ENCODE results near the gene HSD17B8. TPM values are rescaled to one million over a fixed set of nuclear protein-coding genes. Genes with fewer than 3 reads are reported as not detected.

Gene HSD17B8
- polyA plus RNA-seq, 1 donor (not counting 4 experiments of a cell fraction or from before 2014, with no cell fraction given): 18.6 TPM

DNA sequence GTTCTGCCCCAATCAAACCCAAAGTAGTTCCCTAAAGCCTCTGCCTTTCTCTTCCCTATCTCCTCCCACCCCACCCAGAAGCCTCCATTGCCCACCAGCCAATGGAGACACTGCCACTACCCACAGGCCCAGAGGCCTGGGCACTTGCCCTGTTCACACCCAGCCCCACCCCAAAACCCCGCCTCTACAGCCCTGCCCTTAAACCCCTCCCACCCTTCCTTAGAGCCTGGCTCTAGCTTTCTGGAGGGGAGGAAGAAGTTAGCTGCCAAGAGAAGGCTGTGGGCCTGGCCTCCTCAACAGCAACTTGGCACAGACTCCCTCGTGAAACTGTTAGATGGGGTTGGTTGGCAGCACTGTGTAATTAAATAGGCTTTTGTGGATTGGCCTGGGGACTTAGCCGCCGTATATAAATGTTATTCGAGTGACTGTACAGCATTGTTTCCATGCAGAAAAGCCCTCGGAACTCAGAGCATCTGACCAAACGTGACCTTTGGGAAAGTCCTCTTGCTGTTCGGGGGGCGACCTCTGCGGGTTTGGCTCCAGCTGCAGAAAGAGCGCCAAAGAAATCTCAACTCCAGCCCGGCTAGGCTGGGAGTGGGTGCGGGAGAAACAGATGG is 43.6 kb upstream of the HSD17B8 start:
- DNase-seq (ENCODE audit: low read depth, low spot score) (peak; percentile 33), FAIRE-seq (no peak)
- Histone ChIP-seq H3K4me1 (ENCODE audit: control insufficient read depth, extremely low read depth, insufficient read depth, low read length) (peaks cover 11% of the 10 kb centered on the region), H3K36me3 (ENCODE audit: control insufficient read depth in 2 of 2, extremely low read depth in 1 of 2, insufficient read depth in 2 of 2, low read length in 2 of 2) (no peaks in the 10 kb centered on the region), H4K20me1 (ENCODE audit: control insufficient read depth, extremely low read depth, insufficient read depth, low read length) (no peaks in the 10 kb centered on the region), H3K27me3 (ENCODE audit: control insufficient read depth, extremely low read depth, insufficient read depth, low read length) (peaks cover 6% of the 10 kb centered on the region), H3K4me2 (ENCODE audit: control insufficient read depth, extremely low read depth, insufficient read depth, low read depth, low read length) (peak overlapping the region; percentile 72), H3K4me3 (ENCODE audit: control insufficient read depth in 2 of 3, extremely low read depth in 1 of 3, insufficient read depth in 2 of 3, low read depth in 1 of 3, low read length in 3 of 3) (no peak overlapping the region), H3K9me3 (ENCODE audit: control insufficient read depth, low read depth, low read length) (no peaks in the 10 kb centered on the region), H3K9ac (ENCODE audit: control insufficient read depth, extremely low read depth, insufficient read depth, low read length) (no peak overlapping the region), H3K27ac (ENCODE audit: control insufficient read depth, insufficient read depth, low read length) (no peak overlapping the region), H2AFZ (ENCODE audit: control insufficient read depth, low read length) (no peak overlapping the region), H3K9me1 (ENCODE audit: control insufficient read depth, extremely low read depth, insufficient read depth, low read length) (no peaks in the 10 kb centered on the region), H3K79me2 (ENCODE audit: control insufficient read depth, insufficient read depth, low read length) (no peaks in the 10 kb centered on the region)
- TF ChIP-seq, protein P1, sequence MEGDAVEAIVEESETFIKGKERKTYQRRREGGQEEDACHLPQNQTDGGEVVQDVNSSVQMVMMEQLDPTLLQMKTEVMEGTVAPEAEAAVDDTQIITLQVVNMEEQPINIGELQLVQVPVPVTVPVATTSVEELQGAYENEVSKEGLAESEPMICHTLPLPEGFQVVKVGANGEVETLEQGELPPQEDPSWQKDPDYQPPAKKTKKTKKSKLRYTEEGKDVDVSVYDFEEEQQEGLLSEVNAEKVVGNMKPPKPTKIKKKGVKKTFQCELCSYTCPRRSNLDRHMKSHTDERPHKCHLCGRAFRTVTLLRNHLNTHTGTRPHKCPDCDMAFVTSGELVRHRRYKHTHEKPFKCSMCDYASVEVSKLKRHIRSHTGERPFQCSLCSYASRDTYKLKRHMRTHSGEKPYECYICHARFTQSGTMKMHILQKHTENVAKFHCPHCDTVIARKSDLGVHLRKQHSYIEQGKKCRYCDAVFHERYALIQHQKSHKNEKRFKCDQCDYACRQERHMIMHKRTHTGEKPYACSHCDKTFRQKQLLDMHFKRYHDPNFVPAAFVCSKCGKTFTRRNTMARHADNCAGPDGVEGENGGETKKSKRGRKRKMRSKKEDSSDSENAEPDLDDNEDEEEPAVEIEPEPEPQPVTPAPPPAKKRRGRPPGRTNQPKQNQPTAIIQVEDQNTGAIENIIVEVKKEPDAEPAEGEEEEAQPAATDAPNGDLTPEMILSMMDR (optimal IDR thresholded peaks at IDR 0.05 in 1 of 3, IDR thresholded peaks at IDR 0.05 in 1 of 3, conservative IDR thresholded peaks at IDR 0.05 in 1 of 3; ENCODE audit: extremely low read depth in 1 of 3, insufficient read depth in 2 of 3, low read length in 3 of 3): no peak
- no peak for TF ChIP-seq EZH2 (IDR thresholded peaks at IDR 0.05; ENCODE audit: low read length)
- dilution Hi-C loops (cut with MboI; ENCODE audit: extremely low pct_ligation_motif_present, low sequenced_read_pairs): no loop called here

DNA sequence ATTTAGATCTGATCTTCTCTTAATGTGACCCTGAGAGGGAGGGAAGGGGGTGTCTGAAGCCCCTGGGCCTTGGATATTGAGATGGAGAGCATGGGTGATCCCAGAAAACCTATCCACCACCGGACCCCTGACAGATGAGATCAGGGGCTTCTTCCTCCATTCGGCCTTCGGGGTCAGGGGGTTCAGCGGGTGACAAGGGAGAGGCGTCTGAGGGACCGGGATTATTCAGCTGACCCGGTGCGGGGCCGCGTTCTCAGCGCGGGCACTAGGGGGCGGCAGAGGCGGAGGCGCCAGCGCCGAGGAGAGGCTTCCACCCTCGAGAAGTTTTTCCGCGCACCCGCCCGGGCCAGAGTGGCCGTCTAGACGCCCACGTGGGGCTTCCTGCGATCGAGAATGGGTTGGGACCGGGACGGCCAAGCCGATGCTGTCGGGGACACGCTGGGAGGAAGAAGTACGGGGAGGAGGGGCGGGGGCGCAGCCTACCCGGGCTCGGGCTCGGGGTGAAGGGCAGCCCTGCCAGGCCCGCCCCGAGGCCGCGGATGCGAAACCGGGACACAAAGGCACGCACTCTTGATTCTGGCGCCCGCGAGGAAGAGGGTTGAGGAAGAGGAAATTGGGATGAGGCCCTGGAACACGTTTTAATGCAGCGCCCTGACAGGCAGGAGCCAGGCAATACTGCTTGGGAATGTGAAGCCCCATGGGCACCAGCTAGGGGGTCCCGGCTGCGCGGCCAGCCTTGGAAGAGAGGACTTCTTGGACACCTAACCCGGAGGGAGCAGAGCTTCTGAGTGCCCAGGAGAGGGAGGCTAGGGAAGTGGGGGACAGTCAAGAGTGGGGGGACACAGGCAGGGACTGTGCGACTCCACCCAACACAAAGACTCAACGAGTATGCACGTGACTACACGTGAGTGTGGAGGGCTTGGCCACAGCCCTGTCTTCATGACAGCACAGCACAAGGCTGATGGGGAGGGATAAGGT is 42.8 kb upstream of the HSD17B8 start:
- dilution Hi-C loops (cut with MboI; ENCODE audit: extremely low pct_ligation_motif_present, low sequenced_read_pairs): no loop called here
- Histone ChIP-seq H3K9me1 (ENCODE audit: control insufficient read depth, extremely low read depth, insufficient read depth, low read length) (no peaks in the 10 kb centered on the region), H3K4me2 (ENCODE audit: control insufficient read depth, extremely low read depth, insufficient read depth, low read depth, low read length) (peak overlapping the region; percentile 72), H3K27me3 (ENCODE audit: control insufficient read depth, extremely low read depth, insufficient read depth, low read length) (peaks cover 7% of the 10 kb centered on the region), H3K79me2 (ENCODE audit: control insufficient read depth, insufficient read depth, low read length) (no peaks in the 10 kb centered on the region), H3K27ac (ENCODE audit: control insufficient read depth, insufficient read depth, low read length) (no peak overlapping the region), H2AFZ (ENCODE audit: control insufficient read depth, low read length) (peak overlapping the region; percentile 62), H3K9me3 (ENCODE audit: control insufficient read depth, low read depth, low read length) (no peaks in the 10 kb centered on the region), H3K4me3 (ENCODE audit: control insufficient read depth in 2 of 3, extremely low read depth in 1 of 3, insufficient read depth in 2 of 3, low read depth in 1 of 3, low read length in 3 of 3) (peak overlapping the region; percentile 34 to 51 (median 50)), H3K9ac (ENCODE audit: control insufficient read depth, extremely low read depth, insufficient read depth, low read length) (peak overlapping the region; percentile 66), H3K4me1 (ENCODE audit: control insufficient read depth, extremely low read depth, insufficient read depth, low read length) (peaks cover 11% of the 10 kb centered on the region), H4K20me1 (ENCODE audit: control insufficient read depth, extremely low read depth, insufficient read depth, low read length) (no peaks in the 10 kb centered on the region), H3K36me3 (ENCODE audit: control insufficient read depth in 2 of 2, extremely low read depth in 1 of 2, insufficient read depth in 2 of 2, low read length in 2 of 2) (no peaks in the 10 kb centered on the region)
- DNase-seq (ENCODE audit: low read depth, low spot score) (no peak), FAIRE-seq (peak; percentile 26)
- TF ChIP-seq, protein P1 (optimal IDR thresholded peaks at IDR 0.05 in 1 of 3, IDR thresholded peaks at IDR 0.05 in 1 of 3, conservative IDR thresholded peaks at IDR 0.05 in 1 of 3; ENCODE audit: extremely low read depth in 1 of 3, insufficient read depth in 2 of 3, low read length in 3 of 3): peak in 2 of 3 experiments; percentile 76 to 98
- no peak for TF ChIP-seq EZH2 (IDR thresholded peaks at IDR 0.05; ENCODE audit: low read length)

Measured in keratinocyte (primary cell).